Measurements from ENCODE around the gene LYZL1. TPM values are rescaled to one million over a fixed set of nuclear protein-coding genes. Genes with fewer than 3 reads are reported as not detected.

Gene LYZL1
- total RNA-seq, 1 experiment from 2014 or later, result not detected

GRCh38 chr10:29295813-29296212 lies 6.9 kb downstream of the LYZL1 start:
- no TSS peak for BruUV-seq (replicated peaks)
- Histone ChIP-seq H3K36me3 (ENCODE audit: insufficient read depth, low read length, poor library complexity, severe bottlenecking) (no peaks in the 10 kb centered on the region), H3K27me3 (replicated peaks; ENCODE audit: insufficient read depth, low read depth, low read length, poor library complexity) (no peaks in the 10 kb centered on the region), H3K4me1 (ENCODE audit: insufficient read depth, low read length, poor library complexity, severe bottlenecking) (no peaks in the 10 kb centered on the region), H3K4me3 (ENCODE audit: low read depth, low read length, poor library complexity, severe bottlenecking) (no peak overlapping the region), H3K9me3 (ENCODE audit: low read depth, low read length, poor library complexity, severe bottlenecking) (peaks cover 33% of the 10 kb centered on the region), H3K27ac (ENCODE audit: low read depth, low read length, poor library complexity, severe bottlenecking) (no peak overlapping the region)
- ChIA-PET POLR2A (ENCODE audit: low non-redundant PET) (no interaction called here), CTCF (interaction anchor here (0.9 kb wide), 1 partner anchor 9 kb away, joined by 3 read pairs; no protein-coding TSS in a partner anchor)
- TF ChIP-seq CTCF (conservative IDR thresholded peaks at IDR 0.05; ENCODE audit: low read depth, low read length), result no peak
- TF ChIP-seq EZH2 (IDR thresholded peaks at IDR 0.05; ENCODE audit: borderline replicate concordance, low read depth, low read length, poor library complexity, severe bottlenecking), result no peak
- intact Hi-C loops (cut with micrococcal nuclease; ENCODE audit: unreplicated experiment), result no loop called here
- no peak for DNase-seq (ENCODE audit: low spot score)

GRCh38 chr10:29297678-29298077 lies 8.8 kb downstream of the LYZL1 start:
- POLR2A ChIA-PET (ENCODE audit: low non-redundant PET), result no interaction called here
- Histone ChIP-seq H3K36me3 (ENCODE audit: insufficient read depth, low read length, poor library complexity, severe bottlenecking) (no peaks in the 10 kb centered on the region), H3K4me1 (ENCODE audit: insufficient read depth, low read length, poor library complexity, severe bottlenecking) (no peaks in the 10 kb centered on the region), H3K9me3 (ENCODE audit: low read depth, low read length, poor library complexity, severe bottlenecking) (peaks cover 33% of the 10 kb centered on the region), H3K27ac (ENCODE audit: low read depth, low read length, poor library complexity, severe bottlenecking) (no peak overlapping the region), H3K27me3 (replicated peaks; ENCODE audit: insufficient read depth, low read depth, low read length, poor library complexity) (no peaks in the 10 kb centered on the region), H3K4me3 (ENCODE audit: low read depth, low read length, poor library complexity, severe bottlenecking) (no peak overlapping the region)
- CTCF ChIA-PET, result no interaction called here
- intact Hi-C loops (cut with micrococcal nuclease; ENCODE audit: unreplicated experiment), result no loop called here
- DNase-seq (ENCODE audit: low spot score), result no peak
- TF ChIP-seq CTCF (conservative IDR thresholded peaks at IDR 0.05; ENCODE audit: low read depth, low read length) (no peak), EZH2 (IDR thresholded peaks at IDR 0.05; ENCODE audit: borderline replicate concordance, low read depth, low read length, poor library complexity, severe bottlenecking) (no peak)
- no TSS peak for BruUV-seq (replicated peaks)

- Histone ChIP-seq H3K4me3 (ENCODE audit: low read depth, low read length, poor library complexity, severe bottlenecking) (no peak overlapping the region), H3K4me1 (ENCODE audit: insufficient read depth, low read length, poor library complexity, severe bottlenecking) (peaks cover 7% of the 10 kb centered on the region), H3K36me3 (ENCODE audit: insufficient read depth, low read length, poor library complexity, severe bottlenecking) (no peaks in the 10 kb centered on the region), H3K27ac (ENCODE audit: low read depth, low read length, poor library complexity, severe bottlenecking) (no peak overlapping the region), H3K9me3 (ENCODE audit: low read depth, low read length, poor library complexity, severe bottlenecking) (peaks cover 21% of the 10 kb centered on the region), H3K27me3 (replicated peaks; ENCODE audit: insufficient read depth, low read depth, low read length, poor library complexity) (no peaks in the 10 kb centered on the region)
- DNase-seq (ENCODE audit: low spot score), result no peak
- POLR2A ChIA-PET (ENCODE audit: low non-redundant PET), result no interaction called here
- BruUV-seq (replicated peaks), result no TSS peak
- no peak for TF ChIP-seq CTCF (conservative IDR thresholded peaks at IDR 0.05; ENCODE audit: low read depth, low read length)
- CTCF ChIA-PET, result no interaction called here
- intact Hi-C loops (cut with micrococcal nuclease; ENCODE audit: unreplicated experiment), result loop anchor here (5.0 to 10.0 kb wide), 2 partner anchors 237 to 309 kb away; no protein-coding TSS in a partner anchor
Measured at GRCh38 chr10:29301359-29301910, 12.6 kb downstream of the LYZL1 start.

Data from A673 (cell line).